A549 (cell line): ENCODE results near the gene RCSD1. TPM values are rescaled to one million over a fixed set of nuclear protein-coding genes. Genes with fewer than 3 reads are reported as not detected.

Source experiments
- ATAC-seq, 2 experiments: fragments of 200-7000 bp in 1 of 2; fragments of >200 bp in 1 of 2; cut with Nextera tagmentation in 1 of 2; cut with Tn5 transposase in 1 of 2; 3 replicates each; pipeline versions ENCODE4 v1.8.0 to v1.9.1; 2018 to 2020; ENCODE audit warnings: mild to moderate bottlenecking in 1 of 2, moderate library complexity in 1 of 2
- CTCF ChIA-PET: fragments of 300-600 bp; sonication (Branson Sonifier 250); formaldehyde crosslinking; extraction: SDS; loops from one replicate; lab custom pipeline; 2021; ENCODE audit warnings: antibody characterized with exemption, inconsistent platforms; lab: Yijun Ruan, JAX
- POLR2A ChIA-PET: fragments of 350-600 bp; formaldehyde crosslinking; extraction: SDS; loops from one replicate; lab custom pipeline; 2021; ENCODE audit warnings: antibody characterized with exemption, inconsistent platforms; lab: Yijun Ruan, JAX
- DNase-seq, 2 experiments: peaks; one replicate each; pipeline versions ENCODE4 v3.0.0 to v3.0.0-alpha.2; 2011 to 2016; ENCODE audit warnings: low read depth in 1 of 2, low spot score in 1 of 2
- FAIRE-seq: peaks from 2 replicates; lab custom pipeline; 2011; peaks lifted over from hg19 to GRCh38; lab: Jason Lieb, UNC
- H3K27ac ChIP-seq, 2 experiments: fragments of >200 bp; sonication (Bioruptor Twin); formaldehyde crosslinking; 3 replicates each; pipeline ENCODE4 v1.5.1; 2016 to 2017
- H3K4me1 ChIP-seq: fragments of >200 bp; sonication (Bioruptor Twin); formaldehyde crosslinking; 3 replicates; pipeline ENCODE4 v1.6.1; 2016
- H3K4me2 ChIP-seq: fragments of >200 bp; sonication (Bioruptor Twin); formaldehyde crosslinking; 3 replicates; pipeline ENCODE4 v1.6.1; 2016
- H3K4me3 ChIP-seq: fragments of >200 bp; sonication (Bioruptor Twin); formaldehyde crosslinking; 3 replicates; pipeline ENCODE4 v1.5.1; 2016
- H3K9me3 ChIP-seq: fragments of >200 bp; sonication (Bioruptor Twin); formaldehyde crosslinking; 3 replicates; pipeline ENCODE4 v1.6.1; 2016
- CBX2 ChIP-seq: fragments of 200-600 bp; sonication (generic); IDR thresholded peaks from 2 replicates; pipeline ENCODE4 v1.6.1; 2016; ENCODE audit warnings: low read depth, mild to moderate bottlenecking, borderline replicate concordance
- CHD2 ChIP-seq: fragments of 150-350 bp; IDR thresholded peaks from 2 replicates; pipeline ENCODE4 v1.6.1; 2014; ENCODE audit warnings: low read length; ENCODE audit not compliant: partially characterized antibody
- CHD4 ChIP-seq: fragments of 200-600 bp; sonication (generic); IDR thresholded peaks from 2 replicates; pipeline ENCODE4 v1.6.1; 2016; ENCODE audit warnings: antibody characterized with exemption, mild to moderate bottlenecking, borderline replicate concordance
- E2F6 ChIP-seq: IDR thresholded peaks from 2 replicates; pipeline ENCODE4 v1.6.1; 2012; ENCODE audit warnings: low read depth, borderline replicate concordance
- EHF ChIP-seq: fragments of 250-450 bp; sonication (Bioruptor Pico); IDR thresholded peaks from 2 replicates; pipeline ENCODE4 v1.5.0; 2020; ENCODE audit warnings: mild to moderate bottlenecking
- EHMT2 ChIP-seq: fragments of 200-600 bp; sonication (generic); IDR thresholded peaks from 2 replicates; pipeline ENCODE4 v1.6.1; 2016; ENCODE audit warnings: antibody characterized with exemption, low read depth, mild to moderate bottlenecking, moderate library complexity
- ESRRA ChIP-seq: fragments of 150-350 bp; IDR thresholded peaks from 2 replicates; pipeline ENCODE4 v1.6.1; 2014; ENCODE audit warnings: mild to moderate bottlenecking, low read length, borderline replicate concordance
- FOSB ChIP-seq: fragments of 250-450 bp; sonication (Bioruptor Pico); IDR thresholded peaks from 2 replicates; pipeline ENCODE4 v1.5.0; 2020; ENCODE audit warnings: mild to moderate bottlenecking, moderate library complexity
- FOXS1 ChIP-seq: fragments of 250-450 bp; sonication (Bioruptor Pico); IDR thresholded peaks from 2 replicates; pipeline ENCODE4 v1.5.0; 2020; ENCODE audit warnings: mild to moderate bottlenecking, moderate library complexity
- GATA3 ChIP-seq: IDR thresholded peaks from 2 replicates; pipeline ENCODE4 v1.6.1; 2012; ENCODE audit warnings: borderline replicate concordance
- HES2 ChIP-seq: fragments of >200 bp; sonication (Bioruptor Twin); formaldehyde crosslinking; IDR thresholded peaks from 2 replicates; pipeline ENCODE4 v1.6.1; 2016
- HOXA7 ChIP-seq: fragments of 250-450 bp; sonication (Bioruptor Pico); IDR thresholded peaks from 2 replicates; pipeline ENCODE4 v1.5.0; 2020; ENCODE audit warnings: mild to moderate bottlenecking, moderate library complexity
- MAZ ChIP-seq: fragments of 150-350 bp; IDR thresholded peaks from 2 replicates; pipeline ENCODE4 v1.6.1; 2014; ENCODE audit warnings: antibody characterized with exemption, low read depth, low read length, borderline replicate concordance
- MYC ChIP-seq: IDR thresholded peaks from 2 replicates; pipeline ENCODE4 v1.6.1; 2012; ENCODE audit warnings: mild to moderate bottlenecking, inconsistent platforms, low read length, improper control_type of control experiment, borderline replicate concordance
- NFE2L2 ChIP-seq: fragments of 150-350 bp; conservative IDR thresholded peaks from 2 replicates; pipeline ENCODE4 v1.6.1; 2014; ENCODE audit warnings: low read length
- NR3C1 ChIP-seq: fragments of >200 bp; sonication (Bioruptor Twin); formaldehyde crosslinking; IDR thresholded peaks from 3 replicates; pipeline ENCODE4 v1.6.1; 2017
- PBX3 ChIP-seq: IDR thresholded peaks from 2 replicates; pipeline ENCODE4 v1.6.1; 2012
- POLR2AphosphoS2 ChIP-seq: conservative IDR thresholded peaks from 2 replicates; pipeline ENCODE4 v1.6.1; 2012; ENCODE audit warnings: low read length, improper control_type of control experiment, inconsistent platforms
- RAD21 ChIP-seq, 2 experiments: fragments of >200 bp in 1 of 2; sonication (Bioruptor Twin) in 1 of 2; formaldehyde crosslinking in 1 of 2; IDR thresholded peaks in 1 of 2; conservative IDR thresholded peaks in 1 of 2; 2 replicates in 1 of 2; 3 replicates in 1 of 2; pipeline ENCODE4 v1.6.1; 2012 to 2018; ENCODE audit warnings: inconsistent platforms in 1 of 2
- RFX5 ChIP-seq: fragments of 450-650 bp; IDR thresholded peaks from 2 replicates; pipeline ENCODE4 v1.7.1; 2014; ENCODE audit warnings: antibody characterized with exemption, mild to moderate bottlenecking, moderate library complexity
- SMC3 ChIP-seq: fragments of >200 bp; sonication (Bioruptor Twin); formaldehyde crosslinking; IDR thresholded peaks from 3 replicates; pipeline ENCODE4 v1.6.1; 2018; ENCODE audit warnings: inconsistent platforms
- TFCP2L1 ChIP-seq: fragments of 250-450 bp; sonication (Bioruptor Pico); IDR thresholded peaks from 2 replicates; pipeline ENCODE4 v1.5.0; 2021; ENCODE audit warnings: mild to moderate bottlenecking
- ZFP36 ChIP-seq: fragments of 450-650 bp; IDR thresholded peaks from 2 replicates; pipeline ENCODE4 v1.6.1; 2014; ENCODE audit warnings: borderline replicate concordance; ENCODE audit not compliant: partially characterized antibody
- WGBS: methylation state at CpG from one replicate; pipeline ENCODE4 v1.1.6; 2017; ENCODE audit errors: missing lambda C conversion rate; 5-methylcytosine and 5-hydroxymethylcytosine counted together
- polyA plus RNA-seq, 4 experiments: library from polyadenylated mRNA; depleted of rRNA in 3 of 4; stranded (reverse); fragments of >200 nt; fragmentation: RNase III in 1 of 4; extraction: RNeasy Plus Mini Kit Qiagen cat#74134 plus additional on column Dnase treatment in 1 of 4; gene quantifications; 2 replicates in 3 of 4; 3 replicates in 1 of 4; pipeline ENCODE4 v1.2.3, GENCODE V29; 2011 to 2017
- TF ChIP-seq, protein P1 (sequence below): fragments of 250-450 bp; sonication (Bioruptor Pico); IDR thresholded peaks from 2 replicates; pipeline ENCODE4 v1.5.0; 2020; ENCODE audit warnings: low read depth, mild to moderate bottlenecking, moderate library complexity
- TF ChIP-seq, protein P2 (sequence below): fragments of >200 bp; sonication (Bioruptor Twin); formaldehyde crosslinking; IDR thresholded peaks from 3 replicates; pipeline ENCODE4 v1.6.1; 2016

Gene RCSD1
- polyA plus RNA-seq, 2 of the 4 experiments (the other 2 are of a cell fraction): not detected

- ATAC-seq: no peak
- WGBS: 64% methylated on average over 3 of the region's 3 CpGs
- ChIA-PET POLR2A (no interaction called here), CTCF (interaction anchor here (0.9 to 1.7 kb wide), 3 partner anchors 9 to 80 kb away, joined by 3 to 11 read pairs (median 3); no protein-coding TSS in a partner anchor)
- no peaks in the 10 kb centered on the region for H3K4me1 ChIP-seq
- no peak overlapping the region for H3K27ac ChIP-seq
- no peak overlapping the region for H3K4me2 ChIP-seq
- FAIRE-seq: no peak
- no peak for TF ChIP-seq GATA3
- TF ChIP-seq POLR2AphosphoS2: no peak
- no peak for TF ChIP-seq E2F6
- TF ChIP-seq MAZ: no peak
- TF ChIP-seq FOXS1 (CRISPR knock-in tag): no peak
- TF ChIP-seq TFCP2L1 (CRISPR knock-in tag): no peak
- no peak for TF ChIP-seq HOXA7
- no peak for TF ChIP-seq RAD21 (conservative IDR thresholded peaks at IDR 0.05 in 1 of 2, IDR thresholded peaks at IDR 0.05 in 1 of 2)
- no peak for TF ChIP-seq MYC
- TF ChIP-seq PBX3: no peak
- no peak for TF ChIP-seq ZFP36
- TF ChIP-seq EHF (CRISPR knock-in tag): no peak
- TF ChIP-seq, protein P1, sequence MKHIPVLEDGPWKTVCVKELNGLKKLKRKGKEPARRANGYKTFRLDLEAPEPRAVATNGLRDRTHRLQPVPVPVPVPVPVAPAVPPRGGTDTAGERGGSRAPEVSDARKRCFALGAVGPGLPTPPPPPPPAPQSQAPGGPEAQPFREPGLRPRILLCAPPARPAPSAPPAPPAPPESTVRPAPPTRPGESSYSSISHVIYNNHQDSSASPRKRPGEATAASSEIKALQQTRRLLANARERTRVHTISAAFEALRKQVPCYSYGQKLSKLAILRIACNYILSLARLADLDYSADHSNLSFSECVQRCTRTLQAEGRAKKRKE (CRISPR knock-in tag): no peak
- TF ChIP-seq CHD2: no peak
- no peak for TF ChIP-seq HES2
- TF ChIP-seq CHD4: no peak
- TF ChIP-seq SMC3: no peak
- H3K4me3 ChIP-seq: no peak overlapping the region
- H3K9me3 ChIP-seq: no peaks in the 10 kb centered on the region
- no peak for DNase-seq
Observed at GRCh38 chr1:167681024-167681423, 51.0 kb downstream of the RCSD1 start.

GRCh38 chr1:167681451-167682098 lies 51.5 kb downstream of the RCSD1 start:
- Histone ChIP-seq H3K4me3 (no peak overlapping the region), H3K4me1 (no peaks in the 10 kb centered on the region), H3K27ac (no peak overlapping the region), H3K9me3 (no peaks in the 10 kb centered on the region), H3K4me2 (no peak overlapping the region)
- no peak for DNase-seq
- ChIA-PET CTCF (interaction anchor here (0.9 to 1.7 kb wide), 4 partner anchors 9 to 141 kb away, joined by 3 to 11 read pairs (median 4); no protein-coding TSS in a partner anchor), POLR2A (no interaction called here)
- ATAC-seq: no peak
- 62% methylated on average over 5 of the region's 5 CpGs for WGBS
- FAIRE-seq: no peak
- TF ChIP-seq NFE2L2: no peak
- no peak for TF ChIP-seq CBX2
- no peak for TF ChIP-seq MYC
- no peak for TF ChIP-seq FOSB (CRISPR knock-in tag)
- TF ChIP-seq, protein P1 (CRISPR knock-in tag): no peak
- TF ChIP-seq ESRRA: no peak
- TF ChIP-seq EHMT2: no peak
- no peak for TF ChIP-seq NR3C1
- no peak for TF ChIP-seq MAZ
- no peak for TF ChIP-seq TFCP2L1 (CRISPR knock-in tag)
- TF ChIP-seq PBX3: no peak
- no peak for TF ChIP-seq E2F6
- TF ChIP-seq, protein P2, sequence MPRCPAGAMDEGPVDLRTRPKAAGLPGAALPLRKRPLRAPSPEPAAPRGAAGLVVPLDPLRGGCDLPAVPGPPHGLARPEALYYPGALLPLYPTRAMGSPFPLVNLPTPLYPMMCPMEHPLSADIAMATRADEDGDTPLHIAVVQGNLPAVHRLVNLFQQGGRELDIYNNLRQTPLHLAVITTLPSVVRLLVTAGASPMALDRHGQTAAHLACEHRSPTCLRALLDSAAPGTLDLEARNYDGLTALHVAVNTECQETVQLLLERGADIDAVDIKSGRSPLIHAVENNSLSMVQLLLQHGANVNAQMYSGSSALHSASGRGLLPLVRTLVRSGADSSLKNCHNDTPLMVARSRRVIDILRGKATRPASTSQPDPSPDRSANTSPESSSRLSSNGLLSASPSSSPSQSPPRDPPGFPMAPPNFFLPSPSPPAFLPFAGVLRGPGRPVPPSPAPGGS: no peak
- no peak for TF ChIP-seq HOXA7
- no peak for TF ChIP-seq RFX5
